ENCODE data around the gene MKNK1.
A peak's percentile ranks its signal among the peaks of the same experiment; 100 is the strongest.

The MKNK1 gene

GRCh38 chr1:46595127-46595526, 8.9 kb downstream of the MKNK1 start:
- DNase-seq = no peak

GRCh38 chr1:46594063-46594462, 10.0 kb downstream of the MKNK1 start:
- no peak for DNase-seq

GRCh38 chr1:46592823-46593222, 11.2 kb downstream of the MKNK1 start:
- no peak for DNase-seq

- no peak for DNase-seq
Measured at GRCh38 chr1:46589529-46589928, 14.5 kb downstream of the MKNK1 start.

GRCh38 chr1:46587069-46587468, 17.0 kb downstream of the MKNK1 start:
- DNase-seq = no peak

DNA sequence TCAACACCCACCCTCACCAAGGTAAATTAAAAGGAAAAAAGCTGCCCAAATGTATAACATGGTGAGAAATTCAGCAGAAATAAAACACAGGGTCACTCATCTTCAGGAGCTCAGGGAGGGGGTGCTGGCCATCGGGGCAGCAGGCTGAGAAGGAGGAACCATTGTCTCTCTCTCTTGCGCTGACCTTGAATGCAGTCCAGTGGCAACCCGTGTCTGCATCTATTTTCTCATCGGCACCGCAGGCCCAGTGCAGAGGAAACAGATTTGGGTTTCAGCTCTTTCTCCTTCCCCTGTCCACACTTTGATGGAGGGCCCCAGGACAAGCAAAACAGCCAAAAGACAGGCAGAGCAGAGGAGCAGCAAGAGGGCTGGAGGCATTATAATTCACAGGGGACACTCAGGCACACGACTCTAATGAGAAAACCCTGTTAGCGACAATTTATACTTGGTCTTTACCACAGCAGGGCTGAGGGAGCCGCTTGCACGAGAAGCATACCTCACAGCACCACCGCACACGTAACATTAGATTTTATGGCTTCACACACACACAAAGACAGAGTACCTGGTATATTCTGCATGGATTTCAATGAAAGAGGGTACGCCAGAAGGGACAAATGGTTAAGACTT, 18.6 kb downstream of the MKNK1 start:
- DNase-seq = no peak

DNA sequence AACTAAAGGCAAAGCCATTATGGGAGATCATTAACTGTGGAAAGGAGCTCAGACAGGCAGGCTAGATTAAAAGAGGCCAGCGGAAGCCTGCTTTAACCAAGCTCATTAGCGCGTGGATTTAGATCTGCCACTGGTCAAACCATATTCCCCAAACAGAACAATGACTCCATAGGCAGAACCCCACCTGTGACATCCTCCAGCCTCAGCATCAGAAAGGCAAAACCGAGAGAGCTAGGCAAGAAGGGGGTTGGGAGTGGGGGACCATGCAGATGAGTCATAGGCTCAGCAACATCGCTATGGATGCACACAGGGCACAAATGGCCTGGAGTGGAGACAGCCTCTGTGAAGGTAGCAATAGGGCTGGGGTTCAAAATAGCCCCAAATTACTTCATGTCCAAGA, 20.6 kb downstream of the MKNK1 start:
- peak; percentile 80 for DNase-seq

- DNase-seq = peak; percentile 85
Measured at GRCh38 chr1:46582972-46583371, 21.1 kb downstream of the MKNK1 start.

- DNase-seq = no peak
Measured at GRCh38 chr1:46581681-46582455, 22.2 kb downstream of the MKNK1 start.

DNA sequence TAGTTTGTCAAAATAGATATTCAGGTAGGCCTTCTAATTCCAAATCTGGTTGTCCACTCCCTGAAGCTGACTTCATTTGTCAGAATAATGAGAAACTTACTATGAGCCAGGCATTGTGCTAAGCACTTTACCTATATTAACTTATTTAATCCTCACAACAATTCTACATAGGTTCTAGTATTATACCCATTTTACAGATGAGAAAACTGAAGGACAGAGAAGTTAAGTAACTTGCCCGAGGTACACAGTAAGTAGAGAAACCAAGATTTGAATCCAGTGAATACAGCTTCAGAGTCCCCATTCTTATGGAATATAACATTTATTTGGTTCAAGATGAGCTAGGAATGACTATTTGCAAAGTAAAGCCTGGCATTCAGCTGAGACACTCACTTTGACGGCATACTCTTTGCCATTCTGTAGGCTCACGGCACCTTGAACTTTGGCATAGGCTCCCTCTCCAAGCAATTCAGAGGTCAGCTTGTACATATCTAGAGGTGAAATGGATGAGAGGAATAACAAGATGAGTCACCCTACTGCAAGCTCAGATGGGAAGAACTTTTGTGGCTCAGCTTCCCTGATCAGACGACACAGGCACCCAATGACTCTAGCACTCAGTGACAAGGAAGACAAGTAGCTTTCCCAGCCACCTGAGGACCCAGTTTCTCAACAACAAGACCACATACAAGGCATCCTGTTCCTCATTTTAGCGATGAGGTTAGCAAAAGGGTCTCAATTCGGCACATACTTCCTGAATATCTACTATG, 23.7 kb downstream of the MKNK1 start:
- no peak for DNase-seq

GRCh38 chr1:46577671-46578070, 26.4 kb downstream of the MKNK1 start:
- DNase-seq = peak; percentile 83

- no peak for DNase-seq
Measured at GRCh38 chr1:46576596-46576995, 27.5 kb downstream of the MKNK1 start.

GRCh38 chr1:46575778-46576177, 28.3 kb downstream of the MKNK1 start:
- DNase-seq = peak; percentile 34

- DNase-seq = peak; percentile 70
Measured at GRCh38 chr1:46575300-46575699, 28.8 kb downstream of the MKNK1 start.

DNA sequence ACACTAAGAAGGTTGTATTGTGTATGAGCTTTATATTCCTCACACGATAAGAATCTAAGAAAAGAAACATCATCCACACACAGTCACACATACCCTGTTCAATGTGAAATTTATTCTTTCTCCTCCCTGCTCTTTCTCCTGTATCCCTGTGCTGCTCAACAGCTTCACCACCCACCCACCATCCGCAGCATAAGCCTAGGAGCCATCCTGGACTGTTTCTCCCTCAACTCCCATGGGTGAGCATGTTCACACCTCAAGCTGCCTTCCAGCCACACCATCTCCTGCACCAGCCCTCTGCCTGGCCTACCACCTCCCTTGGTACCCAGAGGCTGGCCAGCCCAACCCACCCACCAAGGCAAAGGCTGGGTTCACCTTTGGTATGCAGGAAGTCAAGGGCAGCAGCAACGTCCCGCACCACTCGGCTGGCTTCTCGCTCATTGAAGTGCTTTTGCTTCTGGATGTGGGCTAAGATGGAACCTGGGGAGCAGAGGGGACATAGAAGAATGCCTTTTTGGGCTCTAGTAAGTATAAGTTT, 32.3 kb downstream of the MKNK1 start:
- no peak for DNase-seq

- no peak for DNase-seq
Measured at GRCh38 chr1:46569884-46570725, 34.0 kb downstream of the MKNK1 start.

GRCh38 chr1:46569116-46569515, 35.0 kb downstream of the MKNK1 start:
- DNase-seq = no peak

GRCh38 chr1:46568461-46568891, 35.6 kb downstream of the MKNK1 start:
- DNase-seq = no peak

DNA sequence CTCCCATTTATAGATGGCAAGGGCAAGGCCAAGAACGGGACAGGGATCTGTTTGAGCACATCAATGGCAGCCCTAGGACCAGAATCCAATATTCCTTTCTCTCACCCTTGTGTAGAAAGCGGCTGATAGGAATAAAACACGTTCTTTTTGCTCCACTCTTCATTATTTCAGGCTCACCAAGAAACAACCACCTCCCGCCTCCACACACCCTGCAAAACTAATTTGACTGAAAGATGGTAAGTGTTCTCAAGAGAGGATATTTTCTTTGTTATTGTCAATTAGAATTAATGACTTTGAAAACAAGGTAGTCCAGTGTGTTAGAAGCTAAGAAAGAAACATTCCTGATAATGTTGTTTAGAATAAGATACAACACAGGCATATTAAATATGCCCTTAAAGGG, 40.7 kb downstream of the MKNK1 start:
- DNase-seq = no peak

- DNase-seq = no peak
Measured at GRCh38 chr1:46562498-46562897, 41.6 kb downstream of the MKNK1 start.

DNA sequence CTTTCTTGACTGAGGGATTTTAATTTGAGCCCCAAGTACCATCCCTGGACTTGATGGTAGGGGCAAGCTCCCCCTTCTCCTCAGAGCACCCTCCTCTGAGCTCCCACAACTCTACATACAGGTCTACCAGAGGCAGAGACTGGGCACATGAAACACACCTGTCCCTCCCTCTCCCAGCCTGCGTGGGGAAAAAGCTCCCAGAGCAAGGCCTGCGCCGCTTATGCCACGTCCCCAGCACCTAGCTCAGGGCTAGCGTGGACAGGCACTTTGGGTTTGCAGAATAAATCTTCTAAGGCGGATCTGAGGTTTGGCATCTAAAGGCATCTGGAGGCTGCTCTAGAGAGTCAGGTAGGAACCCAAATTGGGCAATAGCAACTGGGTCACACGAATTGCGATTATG, 45.1 kb downstream of the MKNK1 start:
- DNase-seq = no peak

DNA sequence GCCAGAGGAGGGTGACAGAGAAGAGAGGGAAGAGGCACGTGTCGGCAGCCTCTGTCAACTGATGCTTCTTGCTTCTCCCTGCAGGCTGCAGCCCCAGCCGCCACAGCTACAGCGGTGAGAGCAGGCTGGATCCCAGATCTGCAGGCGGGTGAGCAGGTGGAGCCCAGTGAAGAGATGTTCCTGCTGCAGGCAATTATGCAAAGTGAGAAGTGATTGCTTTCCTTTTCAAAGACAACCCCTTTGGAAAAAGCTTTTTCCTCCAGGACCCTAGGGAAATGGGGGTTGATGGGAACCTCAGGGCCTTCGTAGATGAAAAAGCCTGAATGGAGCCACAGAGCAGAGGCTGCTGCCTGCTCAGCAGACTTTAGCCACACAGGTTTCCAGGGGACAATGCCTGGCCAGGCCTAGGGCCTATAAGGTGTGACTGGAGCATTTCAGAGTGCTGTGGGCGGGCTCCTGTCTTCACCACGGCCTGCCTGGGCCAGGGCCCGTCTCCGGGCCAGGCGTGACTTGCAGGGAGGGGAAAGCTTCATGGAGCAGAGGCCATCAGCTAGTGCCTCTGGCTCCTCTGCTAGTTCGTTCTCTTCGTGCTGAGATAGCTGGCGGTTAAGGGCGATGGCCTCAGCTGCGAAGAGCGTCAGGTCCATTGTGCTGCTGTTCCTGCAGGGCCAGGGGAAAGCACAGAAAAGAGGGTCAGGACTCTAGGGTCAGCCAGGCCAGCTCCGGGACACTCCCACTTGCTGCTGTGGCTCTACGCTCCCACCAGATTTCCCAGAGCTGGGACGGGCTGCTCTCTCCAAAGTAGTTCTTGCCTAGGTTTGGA, 45.7 kb downstream of the MKNK1 start:
- no peak for DNase-seq

All from NCI-H82 (cell line).